BJ (cell line): Measurements from ENCODE around the gene OR52H1. TPM values are rescaled to one million over a fixed set of nuclear protein-coding genes. Genes with fewer than 3 reads are reported as not detected.

ENCODE experiments used
- CTCF ChIA-PET: fragments of 350-600 bp; formaldehyde crosslinking; extraction: SDS; loops from one replicate; lab custom pipeline; 2021; ENCODE audit warnings: antibody characterized with exemption, inconsistent platforms; lab: Yijun Ruan, JAX
- POLR2A ChIA-PET: fragments of 300-600 bp; sonication (Branson Sonifier 250); formaldehyde crosslinking; extraction: SDS; loops from one replicate; lab custom pipeline; 2021; ENCODE audit warnings: antibody characterized with exemption; lab: Charles Lee
- DNase-seq: peaks from one replicate; pipeline ENCODE4 v3.0.0-alpha.2; 2011; ENCODE audit warnings: low read depth
- H3K27me3 ChIP-seq: 2 replicates; pipeline ENCODE4 v1.6.0; 2011; ENCODE audit warnings: low read length; ENCODE audit not compliant: control insufficient read depth, insufficient read depth
- H3K36me3 ChIP-seq: 2 replicates; pipeline ENCODE4 v1.5.1; 2011; ENCODE audit warnings: low read length; ENCODE audit not compliant: control insufficient read depth, insufficient read depth
- H3K4me3 ChIP-seq: 2 replicates; pipeline ENCODE4 v1.5.1; 2011; ENCODE audit warnings: low read depth, mild to moderate bottlenecking, control low read depth, low read length
- CTCF ChIP-seq: IDR thresholded peaks from 2 replicates; pipeline ENCODE4 v1.5.1; 2011; ENCODE audit warnings: low read depth, mild to moderate bottlenecking, control low read depth, inconsistent platforms, low read length, moderate library complexity; ENCODE audit not compliant: insufficient read depth
- polyA plus RNA-seq: library from polyadenylated mRNA; depleted of rRNA; stranded (reverse); fragments of >200 nt; gene quantifications from 2 replicates; pipeline ENCODE4 v1.2.3, GENCODE V29; 2011

The OR52H1 gene
- polyA plus RNA-seq, 1 experiment, result not detected

GRCh38 chr11:5575152-5575551, 26.8 kb upstream of the OR52H1 start:
- CTCF ChIA-PET, result no interaction called here
- Histone ChIP-seq H3K27me3 (0 out of 2 replicates have a peak, but pooled peaks cover 2% of the 10 kb centered on the region), H3K36me3 (no peaks in the 10 kb centered on the region), H3K4me3 (no peak overlapping the region)
- POLR2A ChIA-PET, result no interaction called here
- TF ChIP-seq CTCF, result no peak
- DNase-seq, result no peak

- POLR2A ChIA-PET, result no interaction called here
These were observed 26.3 kb upstream of the OR52H1 start for GRCh38 chr11:5574654-5575053.

GRCh38 chr11:5564259-5565019, 16.1 kb upstream of the OR52H1 start:
- Histone ChIP-seq H3K4me3 (no peak overlapping the region), H3K36me3 (no peaks in the 10 kb centered on the region), H3K27me3 (no peaks in the 10 kb centered on the region)
- DNase-seq, result no peak
- ChIA-PET CTCF (no interaction called here), POLR2A (interaction anchor here (0.7 kb wide), 1 partner anchor 270 kb away, joined by 5 read pairs; no protein-coding TSS in a partner anchor)
- no peak for TF ChIP-seq CTCF

More at GRCh38 chr11:5574654-5575053, 26.3 kb upstream of the OR52H1 start:
- CTCF ChIA-PET, result no interaction called here
- no peak for DNase-seq
- H3K27me3 ChIP-seq, result 0 out of 2 replicates have a peak, but pooled peaks cover 2% of the 10 kb centered on the region
- TF ChIP-seq CTCF, result no peak
- no peak overlapping the region for H3K4me3 ChIP-seq
- H3K36me3 ChIP-seq, result no peaks in the 10 kb centered on the region

GRCh38 chr11:5557751-5558150, 9.4 kb upstream of the OR52H1 start:
- POLR2A ChIA-PET, result no interaction called here
- CTCF ChIA-PET, result interaction anchor here (0.7 kb wide), 1 partner anchor 82 kb away, joined by 3 read pairs; no protein-coding TSS in a partner anchor
- Histone ChIP-seq H3K27me3 (no peaks in the 10 kb centered on the region; the same call in 1 of the 2 replicates), H3K4me3 (no peak overlapping the region), H3K36me3 (no peaks in the 10 kb centered on the region)
- no peak for TF ChIP-seq CTCF
- no peak for DNase-seq

GRCh38 chr11:5556596-5557188, 8.4 kb upstream of the OR52H1 start:
- TF ChIP-seq CTCF, result no peak
- H3K36me3 ChIP-seq, result no peaks in the 10 kb centered on the region
- H3K4me3 ChIP-seq, result no peak overlapping the region
- ChIA-PET CTCF (interaction anchor here (1.9 kb wide), 1 partner anchor 80 kb away, joined by 4 read pairs; no protein-coding TSS in a partner anchor), POLR2A (no interaction called here)
- H3K27me3 ChIP-seq, result no peaks in the 10 kb centered on the region; the same call in 1 of the 2 replicates
- DNase-seq, result no peak
